ENCODE results near the gene PLPP4. TPM values are rescaled to one million over a fixed set of nuclear protein-coding genes. Genes with fewer than 3 reads are reported as not detected.

PLPP4 gene
- total RNA-seq, 1 experiment from 2014 or later, result 1.3 TPM

DNA sequence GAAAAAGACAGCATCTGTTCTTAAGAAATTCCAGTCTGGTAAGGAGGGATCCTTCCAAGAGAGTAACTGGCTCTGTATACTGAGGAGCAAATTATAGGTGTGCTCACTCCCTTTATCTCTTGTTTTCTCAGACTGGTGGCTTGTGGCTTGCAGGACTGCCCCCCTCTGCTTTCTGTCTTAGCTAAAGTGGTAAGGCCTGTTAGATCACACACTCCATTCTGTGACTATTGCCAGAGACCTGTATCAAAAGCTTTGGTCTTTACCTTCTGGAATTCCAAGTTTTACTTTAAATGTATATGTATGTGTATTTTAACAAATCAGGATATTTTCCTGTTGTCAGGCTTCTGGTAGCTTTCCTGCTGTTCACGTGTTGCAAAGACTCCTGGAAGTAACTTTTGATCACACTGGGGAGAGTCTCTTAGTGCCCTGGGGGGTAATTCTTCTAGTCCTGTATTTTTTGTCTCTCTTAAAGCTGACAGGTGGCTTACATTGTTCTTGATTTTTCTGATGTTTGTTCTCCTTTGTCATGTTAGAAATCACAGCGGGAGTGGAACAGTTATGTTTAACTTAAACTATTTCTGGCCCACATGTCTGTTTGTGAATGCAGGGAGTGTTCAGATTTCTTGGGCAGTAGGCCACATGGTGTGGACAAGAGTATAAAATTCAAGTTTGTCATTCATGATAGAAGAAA, 99.0 kb downstream of the PLPP4 start:
- TF ChIP-seq, protein P1, sequence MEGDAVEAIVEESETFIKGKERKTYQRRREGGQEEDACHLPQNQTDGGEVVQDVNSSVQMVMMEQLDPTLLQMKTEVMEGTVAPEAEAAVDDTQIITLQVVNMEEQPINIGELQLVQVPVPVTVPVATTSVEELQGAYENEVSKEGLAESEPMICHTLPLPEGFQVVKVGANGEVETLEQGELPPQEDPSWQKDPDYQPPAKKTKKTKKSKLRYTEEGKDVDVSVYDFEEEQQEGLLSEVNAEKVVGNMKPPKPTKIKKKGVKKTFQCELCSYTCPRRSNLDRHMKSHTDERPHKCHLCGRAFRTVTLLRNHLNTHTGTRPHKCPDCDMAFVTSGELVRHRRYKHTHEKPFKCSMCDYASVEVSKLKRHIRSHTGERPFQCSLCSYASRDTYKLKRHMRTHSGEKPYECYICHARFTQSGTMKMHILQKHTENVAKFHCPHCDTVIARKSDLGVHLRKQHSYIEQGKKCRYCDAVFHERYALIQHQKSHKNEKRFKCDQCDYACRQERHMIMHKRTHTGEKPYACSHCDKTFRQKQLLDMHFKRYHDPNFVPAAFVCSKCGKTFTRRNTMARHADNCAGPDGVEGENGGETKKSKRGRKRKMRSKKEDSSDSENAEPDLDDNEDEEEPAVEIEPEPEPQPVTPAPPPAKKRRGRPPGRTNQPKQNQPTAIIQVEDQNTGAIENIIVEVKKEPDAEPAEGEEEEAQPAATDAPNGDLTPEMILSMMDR (IDR thresholded peaks at IDR 0.05; ENCODE audit: unreplicated experiment), result no peak
- DNase-seq (ENCODE audit: unreplicated experiment), result no peak
- no peak overlapping the region for H3K27ac Mint-ChIP-seq (ENCODE audit: low read depth, unreplicated experiment)
- ChIA-PET POLR2A (interaction anchor here (1.4 kb wide), 1 partner anchor 52 kb away, joined by 3 read pairs; no protein-coding TSS in a partner anchor), CTCF (no interaction called here)
- H3K27me3 Mint-ChIP-seq (ENCODE audit: insufficient read depth, unreplicated experiment), result no peaks in the 10 kb centered on the region
- H3K4me1 Mint-ChIP-seq (ENCODE audit: insufficient read depth, unreplicated experiment), result no peaks in the 10 kb centered on the region
- H3K9me3 Mint-ChIP-seq (ENCODE audit: unreplicated experiment), result no peaks in the 10 kb centered on the region
- no peak overlapping the region for H3K4me3 Mint-ChIP-seq (ENCODE audit: unreplicated experiment)
- intact Hi-C loops (cut with micrococcal nuclease), result no loop called here
- no peaks in the 10 kb centered on the region for H3K36me3 Mint-ChIP-seq (ENCODE audit: insufficient read depth, unreplicated experiment)
- no TSS peak for BruUV-seq (replicated peaks)

DNA sequence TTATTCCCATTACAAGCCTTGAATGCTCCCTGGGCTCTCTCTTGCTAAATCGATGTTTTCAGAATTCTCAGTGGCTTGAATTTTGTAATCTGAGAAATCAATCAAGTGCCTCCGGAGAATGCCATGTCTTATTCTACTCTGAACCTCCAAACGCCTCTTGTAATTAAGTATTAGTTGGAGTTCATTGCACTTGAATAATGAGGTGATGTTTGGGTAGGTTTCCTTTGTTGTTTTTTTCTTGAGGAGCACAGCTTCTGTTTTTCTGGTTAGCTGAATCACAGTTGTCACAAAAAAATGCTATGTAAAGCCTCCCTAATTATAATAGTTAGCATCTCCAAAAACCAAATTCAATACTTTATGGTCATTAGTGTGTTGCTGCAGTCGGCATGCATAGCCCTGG, 100.3 kb downstream of the PLPP4 start:
- no peaks in the 10 kb centered on the region for H3K4me1 Mint-ChIP-seq (ENCODE audit: insufficient read depth, unreplicated experiment)
- no peak overlapping the region for H3K27ac Mint-ChIP-seq (ENCODE audit: low read depth, unreplicated experiment)
- TF ChIP-seq, protein P1 (IDR thresholded peaks at IDR 0.05; ENCODE audit: unreplicated experiment), result no peak
- H3K36me3 Mint-ChIP-seq (ENCODE audit: insufficient read depth, unreplicated experiment), result no peaks in the 10 kb centered on the region
- BruUV-seq (replicated peaks), result no TSS peak
- H3K4me3 Mint-ChIP-seq (ENCODE audit: unreplicated experiment), result no peak overlapping the region
- ChIA-PET POLR2A (no interaction called here), CTCF (no interaction called here)
- H3K9me3 Mint-ChIP-seq (ENCODE audit: unreplicated experiment), result no peaks in the 10 kb centered on the region
- no peak for DNase-seq (ENCODE audit: unreplicated experiment)
- H3K27me3 Mint-ChIP-seq (ENCODE audit: insufficient read depth, unreplicated experiment), result no peaks in the 10 kb centered on the region
- intact Hi-C loops (cut with micrococcal nuclease), result no loop called here

DNA sequence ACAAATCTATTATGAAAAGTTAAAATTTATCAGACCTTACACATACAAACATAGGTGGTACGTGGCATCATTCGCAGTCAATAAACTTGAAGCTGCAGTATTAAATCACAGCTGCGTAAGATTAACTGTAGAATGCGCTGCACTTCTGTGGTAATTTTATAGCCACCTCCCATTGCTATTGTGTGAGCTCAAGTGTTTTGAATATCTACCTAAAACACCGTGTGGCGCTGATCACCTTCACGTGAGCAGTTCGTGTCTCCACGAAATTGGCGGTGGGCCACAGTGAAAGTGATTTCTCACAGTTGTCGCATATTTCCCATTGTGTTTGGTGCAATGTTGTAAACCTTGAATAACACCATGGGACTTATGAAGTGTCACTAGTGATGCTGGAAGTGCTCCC, 102.8 kb downstream of the PLPP4 start:
- Mint-ChIP-seq H3K27me3 (ENCODE audit: insufficient read depth, unreplicated experiment) (no peaks in the 10 kb centered on the region), H3K9me3 (ENCODE audit: unreplicated experiment) (no peaks in the 10 kb centered on the region), H3K36me3 (ENCODE audit: insufficient read depth, unreplicated experiment) (no peaks in the 10 kb centered on the region), H3K27ac (ENCODE audit: low read depth, unreplicated experiment) (no peak overlapping the region), H3K4me3 (ENCODE audit: unreplicated experiment) (no peak overlapping the region), H3K4me1 (ENCODE audit: insufficient read depth, unreplicated experiment) (no peaks in the 10 kb centered on the region)
- TF ChIP-seq, protein P1 (IDR thresholded peaks at IDR 0.05; ENCODE audit: unreplicated experiment), result no peak
- CTCF ChIA-PET, result no interaction called here
- no peak for DNase-seq (ENCODE audit: unreplicated experiment)
- intact Hi-C loops (cut with micrococcal nuclease), result no loop called here
- BruUV-seq (replicated peaks), result no TSS peak
- POLR2A ChIA-PET, result no interaction called here

- no peak overlapping the region for H3K4me3 Mint-ChIP-seq (ENCODE audit: unreplicated experiment)
- no peaks in the 10 kb centered on the region for H3K27me3 Mint-ChIP-seq (ENCODE audit: insufficient read depth, unreplicated experiment)
- DNase-seq (ENCODE audit: unreplicated experiment), result no peak
- no TSS peak for BruUV-seq (replicated peaks)
- no peaks in the 10 kb centered on the region for H3K36me3 Mint-ChIP-seq (ENCODE audit: insufficient read depth, unreplicated experiment)
- TF ChIP-seq, protein P1 (IDR thresholded peaks at IDR 0.05; ENCODE audit: unreplicated experiment), result no peak
- no peaks in the 10 kb centered on the region for H3K9me3 Mint-ChIP-seq (ENCODE audit: unreplicated experiment)
- intact Hi-C loops (cut with micrococcal nuclease), result no loop called here
- H3K27ac Mint-ChIP-seq (ENCODE audit: low read depth, unreplicated experiment), result no peak overlapping the region
- ChIA-PET POLR2A (no interaction called here), CTCF (no interaction called here)
- H3K4me1 Mint-ChIP-seq (ENCODE audit: insufficient read depth, unreplicated experiment), result no peaks in the 10 kb centered on the region
These were observed 105.9 kb downstream of the PLPP4 start for GRCh38 chr10:120562956-120563355.

Data from MCF 10A (cell line).